HepG2 (cell line): Measurements from ENCODE around the gene PPP1R13B. TPM values are rescaled to one million over a fixed set of nuclear protein-coding genes. Genes with fewer than 3 reads are reported as not detected.

ENCODE experiments used
- ATAC-seq: fragments of 200-7000 bp; cut with Tn5 transposase; 3 replicates; pipeline ENCODE4 v1.9.1; 2020; ENCODE audit warnings: mild to moderate bottlenecking, moderate library complexity
- BruUV-seq: library from RNA; stranded (reverse); fragments of 400-500 nt; replicated peaks from 2 replicates; lab custom pipeline; 2021; lab: Mats Ljungman, UMichigan
- CTCF ChIA-PET: fragments of 300-600 bp; formaldehyde crosslinking; extraction: SDS; loops from one replicate; lab custom pipeline; 2021; ENCODE audit warnings: low total read pairs, inconsistent platforms, low intra/inter-chr PET ratio; lab: Yijun Ruan, JAX
- POLR2A ChIA-PET: fragments of 350-600 bp; sonication (Branson Sonifier 250); formaldehyde crosslinking; loops from one replicate; lab custom pipeline; 2020; ENCODE audit warnings: antibody characterized with exemption, inconsistent platforms; lab: Yijun Ruan, JAX
- DNase-seq: peaks from one replicate; pipeline ENCODE4 v3.0.0-alpha.2; 2015; ENCODE audit warnings: low spot score
- FAIRE-seq: peaks from 3 replicates; lab custom pipeline; 2011; peaks lifted over from hg19 to GRCh38; lab: Jason Lieb, UNC
- H2AFZ ChIP-seq: one replicate; pipeline ENCODE4 v1.6.1; 2011; ENCODE audit warnings: low read length, inconsistent platforms
- H3K27ac ChIP-seq: fragments of 300-600 bp; 3 replicates; pipeline ENCODE4 v1.8.0; 2011; ENCODE audit warnings: mixed run types, mild to moderate bottlenecking, mixed read lengths, low read length, inconsistent platforms; ENCODE audit not compliant: insufficient read depth; ENCODE audit errors: extremely low read length
- H3K27me3 ChIP-seq, 2 experiments: fragments of 200-600 bp in 1 of 2; 2 replicates in 1 of 2; 3 replicates in 1 of 2; pipeline versions ENCODE4 v1.6.0 to v1.8.0; 2011; ENCODE audit warnings: low read length in 2 of 2, mild to moderate bottlenecking in 2 of 2, moderate library complexity in 2 of 2, inconsistent platforms in 1 of 2; ENCODE audit not compliant: insufficient read depth in 2 of 2, control insufficient read depth in 1 of 2
- H3K36me3 ChIP-seq, 2 experiments: fragments of 200-600 bp in 1 of 2; replicated peaks in 1 of 2; 2 replicates in 1 of 2; 3 replicates in 1 of 2; pipeline versions ENCODE4 v1.5.1 to v1.8.0; 2011; ENCODE audit warnings: low read length in 2 of 2, inconsistent platforms in 1 of 2; ENCODE audit not compliant: insufficient read depth in 2 of 2, control insufficient read depth in 1 of 2
- H3K4me1 ChIP-seq: 2 replicates; pipeline ENCODE4 v1.5.1; 2012; ENCODE audit warnings: low read length, inconsistent platforms; ENCODE audit not compliant: insufficient read depth
- H3K4me2 ChIP-seq: 2 replicates; pipeline ENCODE4 v1.6.0; 2011; ENCODE audit warnings: low read depth, low read length, inconsistent platforms
- H3K4me3 ChIP-seq, 3 experiments: fragments of 200-600 bp in 1 of 3; sonication (generic), shearing (Covaris generic) in 1 of 3; replicated peaks in 1 of 3; 2 replicates each; pipeline ENCODE4 v1.5.1; 2011 to 2016; ENCODE audit warnings: low read length in 3 of 3, inconsistent platforms in 2 of 3, low read depth in 2 of 3, mild to moderate bottlenecking in 2 of 3, control low read depth in 1 of 3, mixed read lengths in 1 of 3; ENCODE audit not compliant: insufficient read depth in 1 of 3
- H3K79me2 ChIP-seq: one replicate; pipeline ENCODE4 v1.6.1; 2011; ENCODE audit warnings: low read length, inconsistent platforms; ENCODE audit not compliant: insufficient read depth
- H3K9ac ChIP-seq: 2 replicates; pipeline ENCODE4 v1.6.0; 2011; ENCODE audit warnings: mild to moderate bottlenecking, low read depth, low read length, inconsistent platforms; ENCODE audit not compliant: insufficient read depth
- H3K9me3 ChIP-seq: 2 replicates; pipeline ENCODE4 v1.5.1; 2012; ENCODE audit warnings: mild to moderate bottlenecking, low read length
- H4K20me1 ChIP-seq: 2 replicates; pipeline ENCODE4 v1.6.0; 2011; ENCODE audit warnings: inconsistent platforms, mild to moderate bottlenecking, low read length, moderate library complexity; ENCODE audit not compliant: insufficient read depth
- RNF2 ChIP-seq: fragments of 450-650 bp; conservative IDR thresholded peaks from 2 replicates; pipeline ENCODE4 v1.6.1; 2016; ENCODE audit warnings: low read depth
- SOX5 ChIP-seq: IDR thresholded peaks from 2 replicates; pipeline ENCODE4 v1.6.1; 2016; ENCODE audit warnings: borderline replicate concordance
- YY1 ChIP-seq: IDR thresholded peaks from 2 replicates; pipeline ENCODE4 v1.6.1; 2011; ENCODE audit warnings: low read length, low read depth, moderate library complexity, mild to moderate bottlenecking; ENCODE audit not compliant: insufficient read depth, insufficient replicate concordance
- ZNF143 ChIP-seq: sonication (generic); formaldehyde crosslinking; IDR thresholded peaks from 2 replicates; pipeline ENCODE4 v1.4.0; 2020; ENCODE audit warnings: missing genetic modification reagents
- ZNF430 ChIP-seq: sonication (generic); formaldehyde crosslinking; IDR thresholded peaks from 2 replicates; pipeline ENCODE4 v1.9.0; 2021; ENCODE audit warnings: mild to moderate bottlenecking, missing genetic modification reagents
- ZNF468 ChIP-seq: sonication (generic); formaldehyde crosslinking; IDR thresholded peaks from 2 replicates; pipeline ENCODE4 v1.8.0; 2022; ENCODE audit warnings: mild to moderate bottlenecking, moderate library complexity, missing genetic modification reagents
- ZNF773 ChIP-seq: sonication (generic); formaldehyde crosslinking; IDR thresholded peaks from 2 replicates; pipeline ENCODE4 v1.4.0; 2020; ENCODE audit warnings: missing genetic modification reagents, borderline replicate concordance
- WGBS: methylation state at CpG from one replicate; pipeline ENCODE4 v1.1.6; 2017; ENCODE audit warnings: low lambda C conversion rate; 5-methylcytosine and 5-hydroxymethylcytosine counted together
- in situ Hi-C: cut with HindIII; loops from 2 replicates; pipeline ENCODE4 v1.10.0; 2017; ENCODE audit warnings: low pct_unique_long_range_greater_than_20kb; ENCODE audit not compliant: extremely low pct_ligation_motif_present
- intact Hi-C: fragments of 100-400 bp; cut with micrococcal nuclease; formaldehyde crosslinking; loops from one replicate; pipeline ENCODE4 v1.10.0; 2022; ENCODE audit not compliant: unreplicated experiment
- polyA plus RNA-seq, 8 experiments: library from polyadenylated mRNA; depleted of rRNA in 3 of 8; stranded (reverse) in 7 of 8; unstranded in 1 of 8; fragments of >200 nt; fragmentation: Illumina TruSeq in 4 of 8; extraction: Trizol in 4 of 8; gene quantifications; 2 replicates each; pipeline versions ENCODE4 v1.2.1 to v1.2.3, GENCODE V29; 2011 to 2016; ENCODE audit warnings: low read depth in 4 of 8, missing spikeins in 1 of 8, mixed read lengths in 1 of 8; ENCODE audit not compliant: insufficient read depth in 1 of 8
- total RNA-seq, 5 experiments: library from RNA; depleted of rRNA; stranded (reverse); fragments of >200 nt; fragmentation: Illumina TruSeq; extraction: Trizol; gene quantifications; 2 replicates each; pipeline ENCODE4 v1.2.3, GENCODE V29; 2016; ENCODE audit warnings: low read depth in 1 of 5
- TF ChIP-seq, protein P1 (sequence below): sonication (generic); formaldehyde crosslinking; IDR thresholded peaks from 2 replicates; pipeline ENCODE4 v1.4.0; 2020; ENCODE audit warnings: missing genetic modification reagents
- TF ChIP-seq, protein P2 (sequence below): sonication (generic); formaldehyde crosslinking; IDR thresholded peaks from 2 replicates; pipeline ENCODE4 v1.4.0; 2020; ENCODE audit warnings: missing genetic modification reagents

Gene PPP1R13B
- total and polyA plus RNA-seq, 2 of the 13 experiments (the other 11 are each of a cell fraction or from before 2014, with no cell fraction given): 4.6 to 9.4 TPM

DNA sequence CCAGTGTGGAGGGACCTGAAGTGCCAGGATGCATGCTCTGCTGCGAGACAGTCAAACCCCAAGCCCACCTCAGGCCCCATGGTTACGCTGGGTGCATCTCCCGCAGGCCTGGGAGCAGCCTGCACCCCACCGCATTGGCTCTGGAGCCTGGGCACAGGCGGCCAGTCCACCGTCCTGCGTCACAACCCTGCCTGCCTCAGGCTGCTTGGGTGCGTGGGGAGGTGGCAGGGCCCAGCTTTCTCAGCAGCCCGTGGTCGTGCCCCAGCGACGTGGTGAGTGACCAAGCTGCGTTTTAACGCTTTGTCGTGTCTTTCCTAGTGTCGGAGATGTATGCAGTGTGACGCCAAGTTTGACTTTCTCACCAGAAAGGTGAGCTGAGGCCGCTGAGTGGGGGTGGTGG lies 120.9 kb downstream of the PPP1R13B start:
- FAIRE-seq: no peak
- Histone ChIP-seq H3K36me3 (peaks cover 14 to 43% of the 10 kb centered on the region in 2 experiments), H3K4me2 (no peak overlapping the region), H3K9ac (no peak overlapping the region), H3K4me1 (no peaks in the 10 kb centered on the region), H4K20me1 (no peaks in the 10 kb centered on the region), H3K9me3 (no peaks in the 10 kb centered on the region), H3K79me2 (peaks cover 32% of the 10 kb centered on the region), H3K27me3 (no peaks in the 10 kb centered on the region), H2AFZ (no peak overlapping the region), H3K4me3 (no peak overlapping the region), H3K27ac (no peak overlapping the region)
- ChIA-PET CTCF (no interaction called here), POLR2A (no interaction called here)
- TF ChIP-seq RNF2 (no peak), YY1 (no peak), SOX5 (CRISPR knock-in tag) (no peak), ZNF143 (CRISPR knock-in tag) (no peak), ZNF430 (no peak), ZNF468 (no peak), ZNF773 (CRISPR knock-in tag) (no peak)
- TF ChIP-seq, protein P1, sequence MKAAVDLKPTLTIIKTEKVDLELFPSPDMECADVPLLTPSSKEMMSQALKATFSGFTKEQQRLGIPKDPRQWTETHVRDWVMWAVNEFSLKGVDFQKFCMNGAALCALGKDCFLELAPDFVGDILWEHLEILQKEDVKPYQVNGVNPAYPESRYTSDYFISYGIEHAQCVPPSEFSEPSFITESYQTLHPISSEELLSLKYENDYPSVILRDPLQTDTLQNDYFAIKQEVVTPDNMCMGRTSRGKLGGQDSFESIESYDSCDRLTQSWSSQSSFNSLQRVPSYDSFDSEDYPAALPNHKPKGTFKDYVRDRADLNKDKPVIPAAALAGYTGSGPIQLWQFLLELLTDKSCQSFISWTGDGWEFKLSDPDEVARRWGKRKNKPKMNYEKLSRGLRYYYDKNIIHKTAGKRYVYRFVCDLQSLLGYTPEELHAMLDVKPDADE: no peak
- TF ChIP-seq, protein P2, sequence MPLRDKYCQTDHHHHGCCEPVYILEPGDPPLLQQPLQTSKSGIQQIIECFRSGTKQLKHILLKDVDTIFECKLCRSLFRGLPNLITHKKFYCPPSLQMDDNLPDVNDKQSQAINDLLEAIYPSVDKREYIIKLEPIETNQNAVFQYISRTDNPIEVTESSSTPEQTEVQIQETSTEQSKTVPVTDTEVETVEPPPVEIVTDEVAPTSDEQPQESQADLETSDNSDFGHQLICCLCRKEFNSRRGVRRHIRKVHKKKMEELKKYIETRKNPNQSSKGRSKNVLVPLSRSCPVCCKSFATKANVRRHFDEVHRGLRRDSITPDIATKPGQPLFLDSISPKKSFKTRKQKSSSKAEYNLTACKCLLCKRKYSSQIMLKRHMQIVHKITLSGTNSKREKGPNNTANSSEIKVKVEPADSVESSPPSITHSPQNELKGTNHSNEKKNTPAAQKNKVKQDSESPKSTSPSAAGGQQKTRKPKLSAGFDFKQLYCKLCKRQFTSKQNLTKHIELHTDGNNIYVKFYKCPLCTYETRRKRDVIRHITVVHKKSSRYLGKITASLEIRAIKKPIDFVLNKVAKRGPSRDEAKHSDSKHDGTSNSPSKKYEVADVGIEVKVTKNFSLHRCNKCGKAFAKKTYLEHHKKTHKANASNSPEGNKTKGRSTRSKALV (CRISPR knock-in tag): no peak
- no peak for ATAC-seq
- DNase-seq: no peak
- BruUV-seq: no TSS peak
- intact Hi-C loops: no loop called here
- WGBS: 100% methylated on average over 5 of the region's 18 CpGs
- in situ Hi-C loops: no loop called here
